Midbrain (tissue), 1 donor: ENCODE results near the gene SNCAIP.

Source experiments
- DNase-seq: peaks from one replicate; lab custom pipeline; 2025; lab: John Stamatoyannopoulos, UW

Gene SNCAIP

GRCh38 chr5:122400341-122400740, 88.3 kb downstream of the SNCAIP start:
- no peak for DNase-seq

DNA sequence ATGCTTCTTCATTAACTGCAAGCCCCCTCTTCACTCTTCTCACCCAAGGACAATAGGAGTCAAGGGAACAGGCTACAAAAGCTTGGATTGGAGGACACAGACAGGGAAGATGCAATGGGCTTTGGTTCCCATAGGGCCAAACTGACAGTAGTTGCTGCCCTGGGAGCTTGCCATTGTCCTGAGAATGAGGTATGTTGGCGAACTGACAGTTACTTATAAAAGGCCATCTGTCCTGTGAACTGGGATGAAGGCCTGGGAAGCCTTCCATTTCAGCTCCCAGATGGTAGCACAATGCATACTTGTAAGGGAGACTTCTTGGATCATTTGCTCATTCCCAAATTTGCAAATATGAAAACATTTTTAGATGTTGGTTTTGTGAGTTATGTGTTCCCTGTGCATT, 88.9 kb downstream of the SNCAIP start:
- DNase-seq: peak; percentile 13

DNA sequence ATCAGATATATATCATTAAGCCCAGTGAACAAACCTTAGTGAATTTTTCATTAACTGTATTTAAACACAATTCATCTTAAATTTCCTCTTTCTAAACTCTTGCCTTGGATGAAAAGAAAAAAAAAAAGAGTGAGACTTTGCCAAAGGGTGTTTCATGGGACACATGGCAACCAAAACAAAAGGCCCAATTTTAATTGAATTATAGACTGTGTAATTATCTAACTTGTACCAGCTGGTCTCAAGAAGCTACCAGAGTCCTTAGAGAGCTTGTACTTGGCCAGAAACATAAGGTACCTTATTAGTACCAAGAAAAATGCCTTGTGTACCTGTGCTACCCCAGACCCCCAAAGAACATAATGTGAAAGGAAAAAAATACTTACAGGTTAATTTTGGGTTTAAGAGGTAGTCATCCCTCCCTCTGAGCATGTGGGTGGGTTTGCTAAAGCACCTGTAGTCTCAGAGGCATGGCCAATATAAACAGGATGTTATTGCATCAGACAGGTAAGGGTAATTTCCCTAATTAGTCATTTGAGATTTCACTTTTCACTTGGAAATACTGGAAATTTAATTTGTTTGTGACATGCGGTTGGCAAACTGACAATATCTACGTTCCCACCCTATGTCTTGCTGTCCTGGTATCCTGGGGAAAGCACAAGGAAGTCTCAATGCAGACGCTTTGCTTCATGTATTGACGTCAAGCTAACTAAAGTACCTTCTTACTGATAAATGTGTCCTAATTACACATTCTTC, 90.1 kb downstream of the SNCAIP start:
- no peak for DNase-seq

GRCh38 chr5:122402955-122403685, 91.1 kb downstream of the SNCAIP start:
- no peak for DNase-seq

GRCh38 chr5:122404018-122404417, 92.0 kb downstream of the SNCAIP start:
- DNase-seq: no peak

DNA sequence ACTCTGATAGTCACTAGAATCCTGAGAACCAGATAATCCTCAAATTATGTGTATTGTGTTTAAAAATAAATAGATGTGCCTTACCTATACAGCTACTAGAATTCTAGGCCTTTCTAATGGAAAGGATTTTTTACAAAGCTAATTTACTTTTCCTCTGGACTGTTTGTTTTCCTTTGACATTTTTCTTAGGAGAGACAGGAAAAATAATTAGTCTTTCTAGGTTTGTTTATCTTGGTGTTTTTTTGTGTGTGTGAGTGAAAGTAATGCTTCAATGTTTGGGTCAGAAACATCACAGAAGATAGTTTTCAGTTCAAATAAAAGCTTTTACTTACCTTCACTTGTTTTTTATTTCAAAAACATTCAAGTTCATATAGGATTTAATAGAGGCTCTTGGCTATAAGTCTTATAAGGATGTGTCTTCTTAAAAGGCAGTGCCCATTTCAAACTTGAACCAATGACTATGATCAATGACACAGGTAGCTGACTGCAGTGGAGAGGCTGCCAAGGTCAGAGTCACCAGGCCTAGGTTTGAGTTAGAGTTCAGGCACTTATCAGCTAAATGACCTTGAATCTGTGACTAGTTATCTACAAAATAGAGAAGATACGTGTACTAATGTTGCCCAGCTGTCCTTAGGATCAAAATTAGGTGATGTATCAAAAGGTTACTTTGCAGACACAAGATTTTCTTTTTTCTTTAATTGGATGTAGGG, 92.8 kb downstream of the SNCAIP start:
- DNase-seq: no peak

DNA sequence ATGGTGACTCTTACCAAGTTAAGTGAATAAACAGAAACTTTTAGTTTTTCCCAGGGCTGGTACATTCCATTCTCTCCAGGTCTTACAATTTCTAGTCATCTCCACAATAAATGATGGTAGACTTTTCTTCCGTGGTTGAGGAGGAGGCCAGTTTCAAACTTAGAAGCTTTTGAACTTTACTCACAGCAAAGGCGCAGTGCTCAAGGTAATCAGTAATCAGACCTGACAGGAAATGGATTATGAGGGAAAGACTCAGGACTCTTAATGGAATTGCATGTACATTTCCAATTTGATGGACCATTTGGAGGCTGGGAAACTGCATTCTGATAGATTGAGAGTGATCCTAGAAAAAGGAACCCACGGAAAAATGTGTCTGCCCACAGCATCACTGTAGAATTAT, 93.7 kb downstream of the SNCAIP start:
- DNase-seq: no peak

- DNase-seq: no peak
These were observed 94.1 kb downstream of the SNCAIP start for GRCh38 chr5:122406181-122406580.

GRCh38 chr5:122408592-122409224, 96.7 kb downstream of the SNCAIP start:
- no peak for DNase-seq

GRCh38 chr5:122412966-122413365, 100.9 kb downstream of the SNCAIP start:
- no peak for DNase-seq

- DNase-seq: no peak
These were observed 101.7 kb downstream of the SNCAIP start for GRCh38 chr5:122413722-122414121.

DNA sequence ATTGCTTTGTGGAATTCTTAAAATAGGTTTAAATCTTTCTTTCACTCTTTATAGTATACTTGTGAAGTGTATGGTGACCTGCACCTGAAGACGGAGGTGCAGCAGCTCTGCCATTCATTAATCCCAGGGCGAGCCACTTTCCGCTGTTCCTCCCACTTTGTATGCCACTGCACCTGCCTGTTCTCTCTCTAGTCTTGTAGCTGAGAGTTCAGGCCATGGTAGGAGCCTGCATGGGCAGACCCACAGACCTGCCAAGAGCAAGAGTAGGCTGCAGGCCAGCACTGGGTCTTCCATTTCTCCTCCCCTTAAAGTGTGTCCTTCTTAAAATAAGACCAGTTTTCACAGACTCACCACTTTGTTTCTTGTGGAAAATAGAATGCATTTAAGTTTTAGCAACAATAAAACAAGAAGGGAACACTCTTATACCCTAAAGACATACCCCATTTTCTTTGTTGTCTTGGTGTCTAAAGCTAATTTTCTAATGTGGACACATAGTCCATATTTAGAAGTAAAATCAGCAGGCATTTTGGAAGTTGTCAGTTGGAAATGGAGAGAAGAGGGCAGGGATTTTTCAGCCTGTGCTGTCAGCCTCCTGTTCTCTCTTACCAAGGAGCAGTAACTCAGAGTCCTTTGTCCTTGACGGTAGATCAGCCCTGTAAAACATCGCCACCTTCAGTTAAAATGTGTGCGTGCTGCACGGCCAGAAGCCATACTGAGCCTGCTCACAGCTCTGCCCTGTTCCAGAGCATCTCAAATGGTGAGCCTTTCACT, 103.2 kb downstream of the SNCAIP start:
- peak; percentile 86 for DNase-seq

DNA sequence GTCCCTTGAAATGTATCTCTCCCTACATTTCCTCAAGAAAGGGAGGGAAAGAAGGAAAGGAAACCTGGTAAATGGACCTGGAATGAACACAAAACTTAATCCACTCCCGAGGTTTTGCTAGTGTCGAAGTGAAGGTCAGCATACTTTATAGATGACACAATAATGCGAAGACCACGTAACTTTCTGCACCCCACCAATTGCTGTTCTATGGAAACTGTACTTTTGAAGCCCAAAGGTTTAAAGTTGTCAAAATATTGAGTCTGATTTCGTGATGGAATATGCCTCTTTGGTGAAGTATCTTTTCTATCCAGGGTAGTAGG, 103.7 kb downstream of the SNCAIP start:
- DNase-seq: no peak

GRCh38 chr5:122419142-122419894, 107.3 kb downstream of the SNCAIP start:
- no peak for DNase-seq

DNA sequence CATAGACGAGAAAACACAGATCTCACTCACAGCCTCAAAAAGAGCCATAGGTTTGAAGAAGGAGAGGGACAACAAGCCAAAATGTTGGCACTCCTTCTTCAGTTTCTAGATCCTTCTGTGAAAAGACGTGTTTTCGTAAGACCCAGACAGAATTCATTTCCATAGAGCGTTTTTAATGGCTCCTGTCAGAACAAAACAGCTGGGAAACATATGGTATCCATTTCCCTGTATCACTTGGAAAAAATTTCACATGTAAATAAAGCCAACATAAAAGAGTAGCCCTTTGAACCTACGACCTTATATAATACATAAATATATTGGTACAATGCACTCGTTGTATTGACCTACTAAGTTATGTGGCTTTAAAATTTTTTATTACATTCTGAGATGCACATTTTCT, 108.1 kb downstream of the SNCAIP start:
- no peak for DNase-seq

GRCh38 chr5:122420537-122421236, 108.7 kb downstream of the SNCAIP start:
- no peak for DNase-seq

DNA sequence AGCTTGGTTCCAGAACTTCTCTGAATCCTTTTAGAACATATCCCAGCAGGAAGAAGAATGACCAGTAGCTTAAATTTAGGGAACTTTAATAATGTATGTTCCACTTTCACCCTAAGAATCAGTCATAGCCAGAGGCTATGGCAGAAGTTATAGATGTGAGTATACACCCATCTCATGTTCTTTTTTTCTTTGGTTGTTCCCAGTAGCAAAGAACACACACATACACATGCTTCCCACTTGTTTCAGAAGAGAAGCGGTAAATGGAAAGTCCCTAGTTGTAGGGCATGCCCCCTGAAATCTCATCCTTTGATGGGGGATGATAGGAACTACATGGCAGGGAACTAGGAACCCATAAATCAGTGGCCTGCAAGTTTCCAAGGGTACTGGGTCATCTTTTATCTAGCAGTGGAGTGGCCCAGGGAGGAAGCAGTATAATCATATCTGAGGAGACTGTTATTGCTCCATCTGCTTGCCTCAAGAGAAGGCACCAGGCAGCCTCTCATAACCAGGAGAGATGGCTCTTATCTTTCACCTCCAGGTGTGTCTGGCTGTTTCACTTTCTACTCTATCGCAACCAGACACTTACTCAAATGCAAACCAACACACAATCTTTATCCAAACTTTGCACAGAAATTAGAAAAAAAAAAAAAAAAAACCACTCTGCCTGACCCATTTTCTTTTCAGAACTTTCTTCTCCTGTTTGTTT, 109.5 kb downstream of the SNCAIP start:
- no peak for DNase-seq

DNA sequence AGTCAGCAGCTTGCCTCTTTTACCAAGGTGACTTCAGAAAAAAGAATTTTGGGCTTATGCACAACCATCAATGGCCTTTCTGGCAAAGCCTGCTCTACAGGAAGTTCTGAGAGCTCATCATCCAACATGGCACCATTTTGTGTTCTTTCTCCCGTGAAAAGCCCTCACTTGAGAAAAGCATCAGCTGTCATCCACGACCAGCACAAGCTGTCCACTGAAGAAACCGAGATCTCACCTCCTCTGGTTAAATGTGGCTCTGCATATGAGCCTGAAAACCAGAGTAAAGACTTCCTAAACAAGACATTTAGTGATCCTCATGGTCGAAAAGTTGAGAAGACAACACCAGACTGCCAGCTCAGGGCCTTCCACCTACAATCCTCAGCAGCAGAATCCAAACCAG, 111.2 kb downstream of the SNCAIP start:
- DNase-seq: no peak

DNA sequence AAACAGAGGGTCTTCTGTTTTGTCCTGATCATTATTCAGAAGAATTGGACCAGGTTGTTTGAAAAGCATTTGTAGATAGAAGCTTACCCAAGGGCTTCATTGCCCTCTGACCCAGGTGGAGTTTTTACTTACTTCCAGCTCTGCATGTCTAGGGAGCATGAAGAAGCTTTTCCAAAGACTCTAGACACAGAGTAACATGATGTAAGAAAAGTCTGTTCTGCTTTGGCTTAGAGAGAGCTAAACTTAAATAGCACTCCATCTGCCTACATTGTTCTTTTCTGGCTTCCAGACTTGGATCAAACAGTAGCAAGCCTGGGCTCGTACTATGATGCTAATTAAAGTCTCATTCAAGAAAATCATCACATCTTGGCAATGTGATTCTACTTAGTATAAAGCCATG, 112.1 kb downstream of the SNCAIP start:
- no peak for DNase-seq

- no peak for DNase-seq
These were observed 114.3 kb downstream of the SNCAIP start for GRCh38 chr5:122426301-122426700.
